Measurements from ENCODE around the gene BPIFB3.

The BPIFB3 gene

GRCh38 chr20:33006776-33007375 lies 46.8 kb upstream of the BPIFB3 start:
- ATAC-seq (ENCODE audit: low read depth) (no peak), DNase-seq (ENCODE audit: low spot score) (no peak)
- peaks cover 23% of the 10 kb centered on the region for H3K27me3 ChIP-seq (ENCODE audit: insufficient read depth, poor library complexity, severe bottlenecking)
- H3K4me3 ChIP-seq (ENCODE audit: severe bottlenecking), result no peak overlapping the region
- H3K9me3 ChIP-seq (ENCODE audit: severe bottlenecking), result no peaks in the 10 kb centered on the region
- TF ChIP-seq, protein P1, sequence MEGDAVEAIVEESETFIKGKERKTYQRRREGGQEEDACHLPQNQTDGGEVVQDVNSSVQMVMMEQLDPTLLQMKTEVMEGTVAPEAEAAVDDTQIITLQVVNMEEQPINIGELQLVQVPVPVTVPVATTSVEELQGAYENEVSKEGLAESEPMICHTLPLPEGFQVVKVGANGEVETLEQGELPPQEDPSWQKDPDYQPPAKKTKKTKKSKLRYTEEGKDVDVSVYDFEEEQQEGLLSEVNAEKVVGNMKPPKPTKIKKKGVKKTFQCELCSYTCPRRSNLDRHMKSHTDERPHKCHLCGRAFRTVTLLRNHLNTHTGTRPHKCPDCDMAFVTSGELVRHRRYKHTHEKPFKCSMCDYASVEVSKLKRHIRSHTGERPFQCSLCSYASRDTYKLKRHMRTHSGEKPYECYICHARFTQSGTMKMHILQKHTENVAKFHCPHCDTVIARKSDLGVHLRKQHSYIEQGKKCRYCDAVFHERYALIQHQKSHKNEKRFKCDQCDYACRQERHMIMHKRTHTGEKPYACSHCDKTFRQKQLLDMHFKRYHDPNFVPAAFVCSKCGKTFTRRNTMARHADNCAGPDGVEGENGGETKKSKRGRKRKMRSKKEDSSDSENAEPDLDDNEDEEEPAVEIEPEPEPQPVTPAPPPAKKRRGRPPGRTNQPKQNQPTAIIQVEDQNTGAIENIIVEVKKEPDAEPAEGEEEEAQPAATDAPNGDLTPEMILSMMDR (IDR thresholded peaks at IDR 0.05; ENCODE audit: poor library complexity, severe bottlenecking), result no peak
- no peaks in the 10 kb centered on the region for H3K4me1 ChIP-seq (ENCODE audit: insufficient read depth, poor library complexity, severe bottlenecking)
- no peak overlapping the region for H3K27ac ChIP-seq (ENCODE audit: poor library complexity, severe bottlenecking)
- H3K36me3 ChIP-seq (ENCODE audit: low read depth), result no peaks in the 10 kb centered on the region

DNA sequence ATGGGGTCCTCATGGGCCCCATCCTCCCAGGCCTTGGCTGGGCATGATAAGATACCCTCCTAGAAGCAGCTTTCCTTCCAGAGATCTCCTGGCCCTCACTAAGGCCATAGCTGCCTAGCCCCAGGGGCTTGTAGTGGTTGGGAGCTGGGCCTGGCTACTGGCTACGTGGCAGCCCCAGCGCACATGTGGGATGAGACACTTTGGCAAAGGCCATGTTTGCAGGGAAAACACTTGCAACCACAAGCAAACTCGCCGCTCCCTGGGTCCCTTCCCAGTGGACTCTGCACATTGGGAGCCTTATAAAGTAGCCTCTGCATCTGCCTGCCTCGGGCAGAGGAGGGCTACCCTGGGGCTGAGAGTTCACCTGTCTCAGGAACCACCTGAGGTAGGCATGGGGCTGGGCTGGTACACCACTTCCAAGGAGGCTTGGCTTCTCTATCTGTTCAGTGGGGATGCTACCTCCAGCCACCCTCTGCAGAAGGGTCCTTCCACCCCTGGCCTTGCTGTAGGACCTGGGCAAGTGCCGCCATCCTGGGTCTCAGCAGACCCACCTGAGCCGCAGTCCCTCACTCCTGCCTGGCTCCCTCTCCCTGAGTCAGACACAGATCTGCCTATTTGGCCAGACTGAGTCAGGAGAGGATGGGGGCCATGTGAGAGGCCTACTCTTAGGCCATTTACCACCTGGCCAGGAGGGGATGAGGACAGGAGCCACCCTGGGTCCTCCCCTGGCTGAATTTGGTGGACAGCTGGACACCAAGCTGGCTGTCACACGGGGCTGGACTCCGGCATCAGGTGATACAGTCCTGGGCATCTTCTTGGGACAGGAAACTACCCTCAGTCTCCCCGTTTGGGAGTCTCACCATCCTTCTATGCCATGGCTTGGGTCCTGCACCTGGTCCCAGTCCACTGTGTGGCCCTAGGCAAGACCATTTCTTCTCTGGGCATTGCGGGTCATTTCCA lies 46.0 kb upstream of the BPIFB3 start, which contains the start of gene BPIFB2:
TSS of gene BPIFB2 (plus strand) at position 329 of the 960 bp plus-strand sequence. CDS start 871 bp downstream, outside the sequence.
- DNase-seq (ENCODE audit: low spot score) (no peak), ATAC-seq (ENCODE audit: low read depth) (no peak)
- Histone ChIP-seq H3K4me3 (ENCODE audit: severe bottlenecking) (no peak within 1 kb of the TSS), H3K4me1 (ENCODE audit: insufficient read depth, poor library complexity, severe bottlenecking) (no peaks in the 10 kb centered on the region), H3K27ac (ENCODE audit: poor library complexity, severe bottlenecking) (no peak within 1 kb of the TSS), H3K27me3 (ENCODE audit: insufficient read depth, poor library complexity, severe bottlenecking) (peaks cover 31% of the 10 kb centered on the region), H3K9me3 (ENCODE audit: severe bottlenecking) (no peaks in the 10 kb centered on the region), H3K36me3 (ENCODE audit: low read depth) (no peaks in the 10 kb centered on the region)
- TF ChIP-seq, protein P1 (IDR thresholded peaks at IDR 0.05; ENCODE audit: poor library complexity, severe bottlenecking), result no peak

GRCh38 chr20:33008336-33009213 lies 45.1 kb upstream of the BPIFB3 start:
- TF ChIP-seq, protein P1 (IDR thresholded peaks at IDR 0.05; ENCODE audit: poor library complexity, severe bottlenecking), result no peak
- Histone ChIP-seq H3K9me3 (ENCODE audit: severe bottlenecking) (no peaks in the 10 kb centered on the region), H3K27me3 (ENCODE audit: insufficient read depth, poor library complexity, severe bottlenecking) (peaks cover 36% of the 10 kb centered on the region), H3K27ac (ENCODE audit: poor library complexity, severe bottlenecking) (no peak overlapping the region), H3K36me3 (ENCODE audit: low read depth) (no peaks in the 10 kb centered on the region), H3K4me1 (ENCODE audit: insufficient read depth, poor library complexity, severe bottlenecking) (no peaks in the 10 kb centered on the region), H3K4me3 (ENCODE audit: severe bottlenecking) (no peak overlapping the region)
- DNase-seq (ENCODE audit: low spot score), result no peak
- no peak for ATAC-seq (ENCODE audit: low read depth)

GRCh38 chr20:33009214-33010132 lies 44.2 kb upstream of the BPIFB3 start:
- DNase-seq (ENCODE audit: low spot score), result no peak

More at GRCh38 chr20:33009214-33010132, 44.2 kb upstream of the BPIFB3 start:
- Histone ChIP-seq H3K4me3 (ENCODE audit: severe bottlenecking) (no peak overlapping the region), H3K36me3 (ENCODE audit: low read depth) (no peaks in the 10 kb centered on the region), H3K27me3 (ENCODE audit: insufficient read depth, poor library complexity, severe bottlenecking) (peaks cover 36% of the 10 kb centered on the region), H3K9me3 (ENCODE audit: severe bottlenecking) (no peaks in the 10 kb centered on the region), H3K27ac (ENCODE audit: poor library complexity, severe bottlenecking) (no peak overlapping the region), H3K4me1 (ENCODE audit: insufficient read depth, poor library complexity, severe bottlenecking) (no peaks in the 10 kb centered on the region)
- TF ChIP-seq, protein P1 (IDR thresholded peaks at IDR 0.05; ENCODE audit: poor library complexity, severe bottlenecking), result no peak
- no peak for ATAC-seq (ENCODE audit: low read depth)
